Stimulated activated CD4-positive, alpha-beta T cell treated with anti-CD3 and anti-CD28 coated beads, Interleukin-12 subunit alpha, Interleukin-12 subunit beta, amount 100 ng/mL, for 4 hours (primary cell): ENCODE results near the gene CTIF.
"Not testable (repeated sequence)": the region's sequence is repeated elsewhere in the genome, so short reads cannot be mapped to it uniquely, and the experiment has no call there.

Experiments used
- DNase-seq: peaks from one replicate; pipeline ENCODE4 v3.0.0-alpha.2; 2020

Gene CTIF

DNA sequence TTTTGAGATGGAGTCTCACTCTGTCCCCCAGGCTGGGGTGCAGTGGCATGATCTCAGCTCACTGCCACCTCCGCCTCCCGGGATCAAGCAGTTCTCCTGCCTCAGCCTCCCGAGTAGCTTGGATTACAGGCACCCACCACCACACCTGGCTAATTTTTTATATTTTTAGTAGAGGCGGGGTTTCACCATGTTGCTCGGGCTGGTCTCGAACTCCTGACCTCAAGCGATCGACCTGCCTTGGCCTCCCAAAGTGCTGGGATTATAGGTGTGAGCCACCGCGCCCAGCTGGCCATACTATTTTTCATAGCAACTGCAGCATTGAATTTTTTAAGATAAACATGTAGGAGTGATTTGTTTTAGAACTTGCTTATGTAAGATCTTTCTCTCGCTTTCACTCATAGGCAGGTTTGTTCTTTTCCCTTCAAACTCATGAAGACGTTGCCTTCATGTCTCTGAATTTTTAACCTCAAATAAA is 273.2 kb downstream of the CTIF start:
- not testable (repeated sequence) for DNase-seq

DNA sequence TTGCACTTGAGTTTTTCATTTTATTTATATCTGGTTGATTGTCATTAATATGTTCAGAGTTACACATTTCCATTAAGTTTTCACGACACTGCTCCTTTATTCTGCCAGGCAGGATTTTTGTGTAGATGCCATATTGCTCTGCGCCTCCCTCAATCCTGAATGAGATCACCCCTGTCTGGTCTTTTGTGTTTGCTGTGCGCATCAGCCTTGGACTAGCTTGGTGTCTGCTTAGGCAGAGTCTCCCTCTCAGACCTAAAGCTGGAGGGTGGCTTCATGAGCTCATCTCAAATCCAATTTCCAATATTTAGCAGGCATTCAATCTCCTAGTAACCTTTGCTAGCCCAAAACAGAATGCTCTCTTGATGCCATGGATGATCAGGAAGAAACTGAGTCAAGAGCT is 274.5 kb downstream of the CTIF start:
- DNase-seq = no peak

DNA sequence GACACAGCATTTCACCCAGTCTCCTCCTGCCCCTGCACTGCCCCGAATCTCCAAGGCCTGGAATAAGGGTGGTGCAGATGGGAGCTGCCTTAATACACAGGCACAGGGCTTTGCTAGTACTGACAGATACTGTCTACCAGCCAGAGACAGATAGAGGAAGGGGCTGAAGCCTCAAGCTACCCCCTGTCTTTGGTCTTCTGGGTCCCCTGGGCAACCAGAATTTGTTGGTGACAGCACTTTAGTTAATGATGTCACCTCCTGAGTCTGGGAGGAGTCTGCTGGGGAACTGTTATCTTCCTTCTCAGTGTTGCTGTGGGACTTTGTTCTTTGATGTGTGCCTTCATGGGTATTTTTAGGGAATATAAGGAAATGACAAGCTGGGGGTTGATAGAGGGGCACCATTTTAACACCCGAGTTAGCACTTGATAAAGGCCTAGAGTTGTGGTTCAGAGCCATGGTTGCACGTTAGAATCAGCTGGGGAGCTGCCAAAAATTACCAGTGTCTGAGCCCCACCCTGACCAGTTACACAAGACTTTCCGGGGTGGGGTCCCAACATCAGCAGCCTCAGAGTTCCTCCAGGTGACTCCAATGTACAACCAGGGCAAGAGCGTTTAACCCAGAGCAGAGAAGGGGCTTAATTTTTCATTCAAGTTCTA is 275.1 kb downstream of the CTIF start:
- no peak for DNase-seq

DNA sequence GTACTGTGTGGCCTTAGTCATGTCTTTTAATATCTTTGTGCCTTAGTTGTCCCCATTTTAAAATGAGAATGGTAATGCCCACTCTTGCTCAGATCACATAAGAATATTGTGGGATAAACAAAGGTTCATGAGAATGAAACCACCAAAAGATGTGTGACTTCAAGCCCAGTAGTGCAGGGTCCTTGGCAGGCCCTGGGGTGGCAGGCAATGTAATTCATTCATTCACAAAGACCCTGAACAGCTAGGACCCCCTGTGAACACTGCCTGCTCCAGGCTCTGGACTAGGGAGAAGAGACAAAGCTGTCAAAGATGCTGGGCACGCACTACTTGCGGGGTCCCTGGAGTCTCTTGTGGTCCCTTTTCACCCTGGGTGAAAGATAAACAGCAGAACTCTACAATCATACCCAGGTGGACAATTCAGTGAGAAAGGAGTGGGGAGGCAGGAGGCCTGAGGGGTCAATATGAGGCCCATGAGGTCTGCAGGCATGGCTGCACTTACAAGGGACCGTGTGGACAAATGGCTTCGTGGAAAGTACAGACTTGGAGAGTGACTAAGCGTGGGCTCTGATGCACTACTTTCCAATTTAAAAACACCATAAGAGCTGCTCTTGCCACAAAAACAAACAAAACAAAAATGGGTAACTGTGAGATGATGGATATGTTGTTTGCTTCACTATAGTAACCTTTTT is 275.8 kb downstream of the CTIF start:
- no peak for DNase-seq

DNA sequence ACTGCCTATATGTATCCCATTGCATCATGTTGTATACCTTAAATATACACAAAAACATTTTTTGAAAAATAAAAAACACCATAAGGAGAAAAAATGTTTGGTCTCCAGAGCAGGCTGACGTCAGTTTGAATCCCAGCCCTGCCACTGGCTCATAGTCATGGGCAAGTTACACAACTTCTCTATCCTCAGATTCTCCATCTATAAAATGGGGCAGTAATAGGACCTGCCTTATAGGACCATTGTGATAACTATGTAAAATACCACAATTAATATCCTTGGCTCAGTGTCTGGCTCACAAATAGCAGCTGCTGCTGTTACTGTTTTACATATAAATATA is 276.3 kb downstream of the CTIF start:
- no peak for DNase-seq

DNA sequence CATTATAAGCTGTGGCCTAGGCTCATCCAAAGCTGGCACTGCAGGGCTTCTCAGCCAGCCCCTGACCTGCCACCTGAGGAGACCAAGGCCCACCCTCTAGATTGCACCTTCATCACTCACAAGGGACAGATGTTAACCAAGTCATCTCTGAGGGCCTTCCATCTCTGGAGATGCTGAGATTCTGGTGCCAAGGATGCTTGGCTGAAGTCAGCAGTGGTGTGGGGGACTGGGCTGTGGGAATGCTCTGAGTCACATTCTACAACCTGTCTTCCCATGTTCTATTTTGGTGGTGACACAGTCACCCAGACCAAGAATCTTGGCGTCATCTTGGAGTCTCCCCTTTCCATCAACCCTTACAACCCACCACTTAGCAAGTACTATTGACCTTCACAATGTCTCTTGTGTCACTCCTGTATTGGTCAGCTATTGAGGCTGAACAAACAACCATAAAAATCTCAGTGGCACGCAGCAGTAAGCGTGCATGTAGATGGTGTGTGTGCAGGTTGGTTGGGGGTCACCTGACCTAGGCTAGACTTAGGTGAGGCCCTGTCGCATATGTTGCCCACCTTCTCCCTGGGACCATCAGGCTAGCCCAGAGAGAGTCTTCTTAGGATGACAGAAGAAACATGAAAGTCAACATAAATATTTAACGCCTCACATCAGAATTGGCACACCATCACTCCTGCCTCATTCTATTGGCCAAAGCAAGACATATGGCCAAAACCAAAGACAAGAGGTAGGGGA is 276.9 kb downstream of the CTIF start:
- no peak for DNase-seq

DNA sequence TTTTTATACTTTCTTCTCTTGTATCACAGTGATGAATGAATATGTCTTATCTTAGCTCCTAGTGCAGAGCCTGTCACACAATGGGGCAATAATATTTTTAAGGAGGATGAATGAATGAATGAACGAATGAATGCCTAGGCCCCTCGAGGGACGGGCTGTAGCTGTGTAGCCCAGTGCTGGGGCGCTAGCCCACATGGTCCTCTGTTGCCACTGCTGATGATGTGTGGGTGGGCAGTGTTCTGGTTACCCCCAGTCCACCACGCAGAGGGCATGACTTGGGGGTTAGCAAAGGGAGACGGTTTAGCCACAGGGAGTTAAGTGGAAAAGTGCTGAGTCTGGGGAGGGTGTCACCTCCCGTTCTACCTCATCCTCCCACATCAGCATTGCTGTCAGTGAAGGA is 277.7 kb downstream of the CTIF start:
- no peak for DNase-seq

DNA sequence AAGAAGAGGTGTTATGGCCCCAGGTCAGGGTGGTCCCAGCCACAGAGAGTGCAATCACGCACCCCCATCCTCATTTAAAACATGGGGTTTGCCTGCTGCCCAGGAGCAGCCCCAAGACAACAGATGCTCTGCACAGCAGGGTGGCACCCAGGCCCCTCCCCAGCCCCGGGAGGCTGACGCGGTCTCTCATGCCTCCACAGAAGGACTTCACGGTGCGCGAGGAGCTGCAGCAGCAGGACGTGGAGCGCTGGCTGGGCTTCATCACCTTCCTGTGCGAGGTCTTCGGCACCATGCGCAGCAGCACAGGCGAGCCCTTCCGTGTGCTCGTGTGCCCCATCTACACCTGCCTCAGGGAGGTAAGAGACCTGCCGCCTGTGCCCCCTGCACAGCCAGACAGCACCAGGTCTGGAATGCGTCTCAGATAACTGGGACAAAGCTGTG is 278.2 kb downstream of the CTIF start:
- no peak for DNase-seq

DNA sequence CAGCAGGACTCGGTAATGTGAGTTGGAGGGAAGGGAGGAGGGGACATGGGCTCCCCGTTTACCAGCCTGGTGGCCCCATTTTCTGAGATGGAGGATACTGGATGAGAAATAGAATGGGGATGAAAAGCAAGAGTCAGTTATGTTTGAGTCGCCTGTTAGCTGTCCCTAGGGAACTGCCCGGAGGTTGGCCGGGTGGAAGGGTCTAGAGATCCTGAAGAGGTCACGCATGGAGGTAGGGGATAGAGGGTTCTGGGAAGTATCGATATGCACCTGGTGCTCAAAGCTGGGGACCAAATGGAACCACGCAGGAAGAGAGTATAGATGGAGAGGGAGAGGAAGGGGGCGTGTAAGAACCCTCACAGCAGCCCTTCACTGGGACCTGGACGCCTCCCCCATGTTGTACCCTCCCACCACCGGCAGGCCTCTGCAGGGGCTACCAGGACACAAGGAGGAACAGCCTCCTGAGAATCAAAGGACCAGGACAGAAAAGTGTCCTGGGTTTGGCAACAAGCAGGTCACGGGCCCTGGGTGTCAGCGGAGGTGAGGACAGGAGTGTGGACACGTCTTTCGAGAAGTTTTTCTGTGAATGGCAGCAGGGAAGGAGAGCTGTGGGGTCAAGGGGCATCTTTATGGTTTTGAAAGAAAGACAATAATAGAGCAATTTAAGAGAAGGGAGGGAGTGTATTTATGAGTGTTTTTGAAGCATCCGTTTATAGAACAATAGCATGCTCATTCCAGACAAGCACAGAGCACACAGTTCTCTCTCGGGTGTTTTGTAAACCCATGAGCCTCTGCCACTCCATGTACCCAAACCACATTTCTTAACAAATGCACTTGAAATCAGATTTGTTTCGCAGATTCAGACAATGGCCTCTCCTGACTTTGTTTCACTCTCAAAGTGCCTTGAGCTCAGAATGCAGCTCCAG is 279.8 kb downstream of the CTIF start:
- DNase-seq = no peak

DNA sequence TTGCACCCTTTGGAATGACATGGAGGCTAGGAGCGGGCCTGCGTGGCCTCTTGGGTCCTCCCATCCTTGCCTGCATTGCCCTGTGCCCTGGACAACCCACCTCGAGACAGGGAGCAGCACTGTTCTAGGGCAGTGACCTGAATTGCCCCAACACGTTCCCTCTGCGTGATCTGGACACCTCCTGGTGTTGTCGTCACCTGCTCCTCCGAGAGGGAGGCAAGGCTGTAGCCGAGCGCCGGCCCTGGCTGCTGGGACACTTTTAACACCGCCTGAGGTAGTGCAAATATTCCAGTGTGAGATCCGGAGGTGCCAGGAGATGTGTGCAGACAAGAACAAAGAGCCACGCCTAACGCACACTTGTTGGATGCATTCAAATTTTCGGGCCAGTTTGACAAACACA is 280.4 kb downstream of the CTIF start:
- no peak for DNase-seq

DNA sequence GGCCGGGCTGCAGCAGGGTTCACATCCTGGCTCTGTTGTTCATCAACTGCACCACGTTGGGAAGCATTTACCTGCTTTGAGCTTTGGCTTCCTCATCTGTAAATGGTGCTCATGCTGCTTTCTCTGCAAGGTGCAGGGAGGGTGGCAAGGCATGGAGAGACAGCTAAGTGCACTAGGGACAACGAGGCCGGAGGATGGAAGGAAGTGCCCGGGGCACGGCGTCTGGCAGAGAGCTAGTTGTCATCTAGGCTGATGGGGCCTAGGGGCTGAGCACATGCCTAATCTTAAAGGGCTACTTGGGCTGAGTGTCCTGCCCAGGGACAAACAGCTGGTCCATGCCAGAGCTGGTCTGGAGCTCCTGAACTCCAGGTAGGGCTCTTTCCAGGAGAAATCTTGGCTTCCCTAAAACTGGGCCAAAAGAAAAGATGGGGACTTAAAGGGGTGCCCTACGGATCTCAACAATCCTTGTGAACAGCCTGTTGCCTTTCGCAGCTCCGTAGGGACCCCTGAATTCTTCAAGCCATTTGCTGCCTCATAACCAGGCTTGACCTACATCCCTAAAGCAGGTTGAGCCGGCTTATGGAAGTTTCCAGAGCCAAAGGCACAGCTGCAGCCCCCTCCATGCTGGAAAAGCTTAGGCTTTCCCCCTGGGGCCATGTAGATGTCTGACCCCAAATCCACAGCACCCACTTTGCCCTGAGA is 281.1 kb downstream of the CTIF start:
- no peak for DNase-seq

DNA sequence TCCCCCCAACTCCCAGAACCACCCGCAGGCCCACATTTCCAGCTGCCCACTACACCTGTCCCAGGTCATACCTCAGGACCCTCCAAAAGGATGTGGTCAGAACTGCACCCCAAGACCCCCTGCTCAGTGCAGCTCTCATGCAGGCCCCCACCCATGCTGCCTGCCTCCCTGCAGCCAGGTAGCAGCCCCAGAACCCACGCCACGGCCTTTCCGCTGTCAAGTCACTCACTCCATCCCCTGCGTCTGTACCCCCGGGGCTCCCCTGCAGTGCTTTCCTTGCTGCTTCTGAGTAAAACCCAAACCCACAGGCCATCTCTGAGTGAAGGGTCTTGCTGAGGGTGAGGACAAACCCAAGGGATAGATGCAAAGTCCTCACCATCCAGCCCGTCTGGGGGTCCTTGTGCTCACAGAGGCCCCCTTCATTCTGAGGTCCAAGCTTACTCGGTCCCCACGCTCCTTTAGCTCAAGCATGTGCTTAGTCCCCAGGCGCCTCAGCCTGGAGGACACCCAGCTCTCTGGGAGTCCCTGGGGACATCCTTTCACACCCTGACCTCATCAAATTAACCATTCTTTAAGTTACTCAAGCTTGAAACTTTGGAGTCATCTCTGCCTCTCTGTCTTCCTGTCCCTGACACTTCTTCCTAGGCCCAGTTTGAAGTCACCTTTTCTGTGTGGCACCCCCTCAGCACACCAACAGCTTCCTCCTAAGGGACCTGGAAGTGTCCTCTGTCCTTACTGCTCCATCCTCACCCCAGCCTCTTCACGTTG is 281.8 kb downstream of the CTIF start:
- DNase-seq = no peak

DNA sequence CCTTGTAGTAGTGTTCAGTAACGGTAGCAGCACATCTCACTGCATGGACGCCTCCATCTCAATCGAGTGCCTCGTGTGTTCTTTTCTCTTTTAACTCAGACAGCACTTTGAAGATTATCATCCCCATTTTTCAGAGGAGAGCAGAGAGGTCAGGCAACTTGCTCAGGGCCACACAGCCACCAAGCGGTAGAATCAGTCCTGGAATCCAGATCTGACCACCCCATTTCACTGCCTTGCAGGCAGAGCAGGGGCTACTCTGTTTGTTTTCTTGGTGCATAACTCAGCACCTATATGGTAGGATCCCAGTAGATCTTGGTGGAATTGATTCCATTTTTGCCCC is 282.4 kb downstream of the CTIF start:
- DNase-seq = no peak

DNA sequence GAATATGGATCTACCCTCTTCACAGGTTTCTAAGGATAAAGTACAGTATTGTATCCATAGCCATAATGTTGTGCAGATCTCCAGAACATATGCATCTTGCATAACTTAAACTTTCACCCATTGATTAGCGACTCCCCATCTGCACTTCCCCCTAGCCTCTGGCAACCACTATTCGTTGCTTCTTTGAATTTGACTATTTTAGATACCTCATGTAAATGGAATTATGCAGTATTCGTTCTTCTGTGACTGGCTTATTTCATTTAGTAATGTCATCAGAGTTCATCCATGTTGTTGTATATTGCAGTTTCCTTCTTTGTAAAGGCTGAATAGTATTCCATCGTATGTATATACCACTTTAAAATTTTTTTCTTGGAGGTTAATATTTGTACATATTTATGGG is 283.0 kb downstream of the CTIF start:
- DNase-seq = no peak

DNA sequence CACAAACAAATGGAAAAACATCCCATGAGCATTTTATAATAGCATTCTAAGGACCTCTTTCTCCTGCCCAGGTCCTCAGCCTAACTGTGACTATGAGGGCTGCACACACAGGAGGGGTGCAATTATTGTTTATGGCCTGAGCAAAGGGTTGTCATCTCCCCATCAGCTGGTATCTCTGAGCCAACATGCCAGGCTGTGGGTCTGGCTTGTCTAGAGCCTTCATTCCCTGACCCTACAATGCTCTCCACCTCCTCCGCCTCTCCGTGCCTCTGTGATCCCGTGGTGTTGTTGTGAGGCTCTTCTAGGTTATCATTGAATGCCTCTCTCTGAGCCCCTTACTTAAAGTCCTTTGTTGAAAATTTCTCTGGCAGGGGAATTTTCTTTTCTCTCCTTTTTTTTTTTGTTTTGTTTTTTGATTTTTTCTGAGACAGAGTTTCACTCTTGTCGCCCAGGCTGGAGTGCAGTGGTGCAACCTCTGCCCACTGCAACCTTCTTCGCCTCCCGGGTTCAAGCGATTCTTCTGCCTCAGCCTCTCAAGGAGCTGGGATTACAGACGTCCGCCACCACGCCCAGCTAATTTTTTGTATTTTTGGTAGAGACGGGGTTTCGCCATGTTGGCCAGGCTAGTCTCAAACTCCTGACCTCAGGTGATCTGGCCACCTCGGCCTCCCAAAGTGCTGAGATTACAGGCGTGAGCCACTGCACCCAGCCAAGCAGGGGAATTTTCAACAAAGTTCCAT is 285.6 kb downstream of the CTIF start:
- no peak for DNase-seq

DNA sequence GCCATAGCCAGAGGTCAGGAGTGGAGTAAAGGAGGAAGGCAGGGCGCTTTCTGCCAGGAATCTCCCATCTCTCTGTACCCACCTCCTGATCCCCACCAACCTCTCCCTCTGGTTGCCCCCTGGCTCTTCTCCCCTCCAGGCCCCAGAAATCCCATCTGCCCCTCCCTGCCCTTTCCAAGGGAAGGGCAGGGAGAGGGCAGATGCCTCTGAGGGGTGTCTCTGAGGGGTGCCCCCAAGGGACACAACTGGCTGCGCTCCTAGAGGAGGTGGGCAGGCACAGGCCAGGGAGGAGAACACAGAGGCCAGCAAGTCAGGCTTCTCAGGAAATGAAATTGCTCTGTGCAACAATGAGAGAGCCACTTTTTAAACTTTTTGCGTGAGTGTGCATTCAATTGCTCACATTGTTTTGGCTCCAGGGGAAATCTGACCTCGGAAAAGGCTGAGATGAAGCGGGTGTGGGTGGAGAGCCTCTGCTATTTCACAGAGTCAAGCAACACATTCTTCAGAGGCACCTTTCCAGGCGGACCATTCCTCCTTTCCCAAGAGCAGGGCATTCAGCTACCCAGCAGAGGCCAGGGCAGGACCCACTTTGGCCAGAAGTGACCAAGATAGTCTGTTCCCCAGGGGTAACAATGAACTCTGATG is 286.4 kb downstream of the CTIF start:
- DNase-seq = no peak

DNA sequence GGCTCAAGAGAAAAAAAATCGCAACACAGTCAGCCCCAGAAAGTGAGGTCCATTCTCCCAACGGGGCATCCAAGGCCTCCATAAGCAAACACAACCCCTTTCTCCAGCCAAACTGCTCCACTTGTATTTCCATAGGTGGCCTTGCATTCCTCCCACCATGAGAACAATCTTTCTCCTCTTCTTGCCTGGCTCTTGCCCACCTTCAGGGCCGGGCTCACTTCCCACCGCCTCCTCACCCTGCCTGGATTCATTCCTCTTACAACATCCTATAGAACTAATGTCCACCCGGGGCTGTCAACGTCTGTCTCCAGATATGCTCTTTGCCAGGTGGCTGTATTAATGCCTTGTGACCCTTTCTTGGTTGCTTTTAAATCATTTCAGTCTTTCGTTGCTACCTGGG is 287.4 kb downstream of the CTIF start:
- no peak for DNase-seq

DNA sequence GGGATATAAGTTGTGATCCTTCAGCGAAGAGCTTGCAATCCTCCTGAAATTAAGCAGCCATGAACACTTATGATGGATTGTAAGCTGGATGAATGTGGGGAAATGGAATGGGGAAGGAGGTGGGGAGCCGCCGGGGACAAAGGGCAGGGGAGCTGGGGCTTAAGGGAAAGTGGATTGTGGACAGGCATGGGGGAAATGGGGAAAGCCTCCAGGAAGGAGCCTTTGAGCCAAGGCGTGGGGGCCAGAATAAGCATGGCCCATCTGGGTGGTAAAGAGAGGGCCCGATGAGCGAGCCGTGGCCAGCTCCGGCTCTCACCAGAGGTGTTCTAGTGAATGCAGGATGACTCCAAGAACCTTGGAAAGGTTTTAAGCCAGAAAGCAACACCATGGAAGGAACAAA is 288.0 kb downstream of the CTIF start:
- no peak for DNase-seq

DNA sequence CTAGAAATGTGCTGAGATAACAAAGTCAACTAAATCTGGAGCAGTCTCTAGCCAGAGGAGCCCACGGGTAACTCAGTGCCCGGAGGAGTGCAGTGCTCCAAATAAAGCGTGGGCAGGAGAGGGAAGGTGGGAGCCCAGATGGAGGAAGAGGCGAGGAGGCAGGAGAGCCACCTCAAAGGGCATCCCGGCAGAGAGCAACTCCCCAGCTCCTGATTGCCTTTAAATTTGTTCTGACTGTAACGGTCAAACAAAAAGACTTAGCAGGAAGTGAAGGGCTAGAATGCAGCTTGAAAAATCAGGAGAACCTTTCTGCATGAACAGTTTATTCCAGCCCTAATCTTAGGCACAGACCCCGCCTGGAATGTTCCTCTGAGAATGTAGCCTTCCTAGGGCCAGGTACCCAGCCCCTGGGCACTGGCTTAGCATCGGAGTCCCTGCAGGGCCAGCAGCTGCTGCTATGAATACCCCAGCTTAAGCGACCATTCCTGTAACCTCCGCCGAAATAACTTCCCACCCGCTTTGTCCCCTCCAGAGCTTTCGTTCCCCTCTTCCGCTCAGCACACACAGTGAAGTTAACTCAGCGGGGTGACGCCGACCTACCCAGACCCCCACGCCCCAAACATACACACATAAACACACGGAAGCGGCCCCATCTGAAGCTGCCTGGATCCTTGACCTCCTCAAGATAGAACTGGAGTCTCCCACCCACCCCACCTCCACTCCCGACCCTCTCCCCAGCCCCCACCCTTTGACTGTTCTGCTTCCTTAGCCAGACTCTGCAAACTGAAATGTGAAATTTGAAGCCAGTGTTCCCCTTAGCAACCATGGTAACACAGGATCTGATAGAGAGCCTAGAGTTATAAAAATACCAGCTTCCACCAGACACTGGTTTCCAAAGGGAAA is 288.7 kb downstream of the CTIF start:
- no peak for DNase-seq

DNA sequence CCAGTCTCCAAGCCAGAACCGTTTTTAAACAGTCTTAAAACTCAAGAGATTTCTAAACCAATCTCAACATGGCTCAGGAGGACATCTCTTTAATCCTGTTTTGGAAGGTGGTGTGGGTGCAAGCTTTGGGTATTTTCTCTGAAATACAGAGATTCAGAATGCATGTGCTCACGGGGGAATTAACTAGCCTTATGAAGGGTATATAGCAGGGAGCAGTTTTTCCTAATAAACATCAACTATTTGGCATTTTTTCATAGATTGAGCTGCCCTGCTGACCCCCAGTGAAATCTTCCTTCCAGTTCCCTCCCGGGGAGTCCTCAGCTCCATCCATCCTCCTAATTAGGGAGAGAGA is 289.3 kb downstream of the CTIF start:
- DNase-seq = no peak
